ENCODE measurements around the gene LRRC8B.

The LRRC8B gene

DNA sequence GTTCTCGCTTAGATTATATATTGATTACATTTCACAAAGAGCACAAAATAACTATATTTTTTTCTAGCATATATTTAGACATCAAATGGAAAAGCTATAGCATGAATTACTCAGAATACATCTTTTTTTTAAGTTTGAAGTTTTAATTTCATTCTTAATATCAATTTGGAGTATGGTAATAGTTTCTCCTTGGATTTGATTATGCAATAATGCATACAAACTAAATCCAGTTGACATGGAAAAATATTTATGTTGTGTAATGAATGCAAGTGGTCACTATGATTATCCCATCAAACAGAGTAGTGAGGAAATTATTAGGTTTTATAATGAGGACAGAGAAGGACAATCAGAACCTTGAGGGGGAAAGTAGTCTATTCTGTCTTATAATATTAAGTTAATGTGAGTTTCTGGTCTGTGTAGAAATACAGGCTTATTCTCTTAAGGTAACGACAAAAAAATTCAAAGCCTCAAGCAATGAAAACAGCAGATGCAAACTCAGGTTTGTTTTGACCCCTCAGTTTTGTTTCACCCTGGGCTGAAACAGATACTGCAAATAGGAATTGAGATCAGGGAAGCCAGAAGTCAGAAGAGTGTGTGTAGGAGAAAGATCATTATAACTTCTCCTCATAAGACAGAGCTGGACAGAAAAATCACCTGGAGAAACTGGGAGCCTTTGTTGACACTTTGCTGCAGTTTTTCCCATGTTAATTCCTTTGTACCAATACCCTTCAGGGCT lies 23.7 kb downstream of the LRRC8B start:
- no peak for DNase-seq

DNA sequence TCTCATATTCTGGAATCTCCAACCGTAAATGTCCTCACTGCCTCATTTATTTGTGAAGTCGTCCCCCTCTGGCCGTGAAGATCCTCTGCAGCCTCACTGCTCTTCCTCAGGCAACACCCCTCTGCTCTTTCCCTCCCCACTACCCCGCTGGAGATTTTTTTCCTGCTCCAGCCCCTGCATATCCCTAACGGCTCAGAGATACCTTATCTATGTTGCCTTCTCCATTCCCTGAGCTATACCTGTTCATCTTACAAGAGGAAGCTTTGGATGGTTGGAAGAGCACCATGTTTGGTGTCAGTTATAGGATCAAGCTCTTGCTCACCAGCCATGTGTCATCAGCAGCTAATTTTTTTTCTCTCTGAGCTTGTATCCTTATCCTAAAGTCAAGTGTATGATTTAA lies 26.4 kb downstream of the LRRC8B start:
- no peak for DNase-seq

DNA sequence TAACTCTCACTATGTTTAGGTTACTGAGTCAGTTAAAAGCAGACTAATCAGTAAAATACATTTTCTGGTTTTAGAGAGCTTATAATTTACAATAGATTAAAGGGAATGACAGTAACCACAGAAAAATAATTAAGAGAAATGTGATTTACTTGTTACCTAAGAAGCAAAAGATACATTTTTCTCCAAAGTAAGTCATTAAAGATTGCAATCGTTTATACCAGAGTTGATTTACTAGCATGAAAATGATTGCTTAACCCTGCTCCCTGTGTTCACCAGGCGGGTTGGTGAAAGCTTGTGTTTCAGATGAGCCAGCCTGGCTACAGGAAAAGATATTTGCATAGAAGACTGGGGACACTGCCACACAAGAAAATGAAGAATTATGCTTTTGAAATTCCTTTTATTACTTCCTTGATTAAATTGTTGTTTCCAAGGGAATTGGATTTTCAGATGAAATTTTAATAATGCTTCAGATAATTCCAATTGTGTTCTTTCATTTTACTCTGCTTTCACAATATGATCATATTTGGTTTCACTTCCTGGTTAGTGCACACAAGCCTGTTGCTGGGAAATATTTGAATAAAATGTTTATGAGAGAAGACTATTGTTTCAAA lies 27.9 kb downstream of the LRRC8B start:
- no peak for DNase-seq

DNA sequence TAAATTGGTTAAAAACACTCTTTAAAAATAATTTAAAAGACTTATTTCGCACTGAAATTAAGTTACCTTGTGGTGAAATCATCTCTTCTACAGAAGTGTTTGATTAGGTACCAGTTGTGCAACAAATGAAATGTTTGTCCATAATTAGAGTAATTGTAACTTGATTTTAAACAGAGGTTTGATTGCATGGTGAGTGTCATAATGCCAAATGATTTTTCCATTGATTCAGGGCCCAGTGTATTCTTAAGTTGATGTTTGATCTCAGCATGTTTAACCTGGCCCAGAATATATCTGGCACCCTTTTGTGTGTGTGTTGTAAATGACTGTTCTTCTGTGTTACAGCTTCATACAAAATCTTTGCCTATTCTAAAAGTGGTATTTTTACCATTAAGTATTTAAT lies 28.5 kb downstream of the LRRC8B start:
- no peak for DNase-seq

DNA sequence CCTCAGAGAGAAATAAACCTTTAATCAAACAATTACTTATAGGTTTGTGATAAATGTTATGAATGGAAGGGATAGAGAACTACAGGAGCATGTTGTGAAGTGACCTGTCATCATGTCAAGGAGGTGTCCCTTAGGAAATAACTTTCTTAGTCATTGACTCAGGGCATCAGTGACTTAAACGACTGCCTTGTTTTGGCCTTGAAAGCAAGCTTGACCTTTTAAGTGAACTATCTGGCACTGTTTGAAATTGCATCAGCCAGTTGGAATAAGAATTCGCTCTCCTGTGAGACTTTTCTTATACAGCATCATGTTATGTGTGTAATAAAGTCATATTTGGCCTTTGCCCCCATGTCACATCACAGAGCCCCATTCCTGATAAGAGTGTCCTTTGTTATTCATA lies 30.9 kb downstream of the LRRC8B start:
- DNase-seq, result no peak

DNA sequence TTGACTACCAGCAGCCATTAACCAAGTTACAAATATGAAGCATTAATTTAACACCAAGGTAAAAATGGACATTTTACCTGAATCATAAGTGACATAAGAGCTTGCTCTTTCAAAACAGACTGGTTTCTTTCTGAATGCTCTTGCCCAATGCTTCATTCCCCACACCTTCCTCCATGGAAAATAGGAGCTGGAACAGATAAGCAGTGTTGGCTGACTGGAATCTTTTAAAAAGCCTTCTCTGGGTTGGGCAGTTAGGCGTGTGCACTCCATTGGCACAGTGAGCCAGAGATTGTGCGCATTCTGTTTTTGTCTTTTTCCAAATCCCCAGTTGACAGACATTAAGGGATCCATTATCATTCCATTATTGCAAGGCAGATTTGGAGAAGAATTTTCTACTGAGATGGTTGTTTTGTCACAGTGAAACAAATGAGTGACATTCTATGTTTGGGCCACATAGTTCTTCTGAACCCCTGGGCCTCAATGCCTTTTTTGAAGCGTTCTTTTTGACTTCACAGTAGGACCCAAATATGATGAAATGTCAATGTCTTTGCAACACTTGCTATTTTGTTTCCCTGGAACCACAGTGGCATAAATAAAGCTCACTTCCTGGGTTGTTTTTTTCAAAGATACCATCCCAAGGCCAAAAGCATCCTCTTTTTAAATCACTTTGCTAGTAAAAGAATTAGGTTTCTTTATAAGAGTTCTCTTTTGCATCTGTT lies 32.3 kb downstream of the LRRC8B start:
- DNase-seq, result no peak

DNA sequence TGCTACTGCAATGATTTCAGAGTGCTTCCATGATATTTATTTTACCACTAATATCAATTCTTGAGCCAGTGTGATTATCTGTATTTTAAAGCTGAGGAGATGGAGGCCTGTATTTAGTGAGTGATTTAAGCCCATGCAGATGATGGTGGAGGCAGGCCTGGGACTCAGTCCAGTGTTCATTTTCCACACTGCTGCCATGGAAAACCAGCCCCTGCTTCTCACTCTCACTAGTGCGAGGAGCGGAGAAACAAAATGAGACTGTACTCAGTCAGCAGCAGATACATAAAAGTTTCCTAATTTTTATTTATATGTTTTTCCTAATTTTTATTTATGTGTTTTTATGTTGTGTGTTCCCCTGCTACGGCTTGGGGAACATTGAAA lies 32.8 kb downstream of the LRRC8B start:
- no peak for DNase-seq

DNA sequence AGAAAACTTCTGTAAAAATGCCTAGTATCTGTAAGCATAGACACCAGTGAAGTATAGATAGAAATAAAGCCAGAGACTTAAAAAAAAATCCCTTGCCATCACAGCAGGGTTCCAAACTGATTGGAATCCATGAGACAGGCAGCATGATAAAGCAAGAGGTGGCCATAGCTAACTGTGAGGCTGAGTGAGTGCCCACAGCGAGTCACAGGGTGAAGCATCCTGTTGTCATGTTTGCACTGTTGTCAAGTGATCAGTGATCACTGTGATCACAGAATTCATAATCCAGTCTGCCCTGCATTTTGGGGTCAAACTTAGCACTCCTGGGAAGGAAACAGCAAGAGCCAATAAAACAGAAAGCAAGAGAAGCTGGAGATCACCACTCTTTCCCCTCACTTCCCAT lies 33.3 kb downstream of the LRRC8B start:
- DNase-seq, result no peak

DNA sequence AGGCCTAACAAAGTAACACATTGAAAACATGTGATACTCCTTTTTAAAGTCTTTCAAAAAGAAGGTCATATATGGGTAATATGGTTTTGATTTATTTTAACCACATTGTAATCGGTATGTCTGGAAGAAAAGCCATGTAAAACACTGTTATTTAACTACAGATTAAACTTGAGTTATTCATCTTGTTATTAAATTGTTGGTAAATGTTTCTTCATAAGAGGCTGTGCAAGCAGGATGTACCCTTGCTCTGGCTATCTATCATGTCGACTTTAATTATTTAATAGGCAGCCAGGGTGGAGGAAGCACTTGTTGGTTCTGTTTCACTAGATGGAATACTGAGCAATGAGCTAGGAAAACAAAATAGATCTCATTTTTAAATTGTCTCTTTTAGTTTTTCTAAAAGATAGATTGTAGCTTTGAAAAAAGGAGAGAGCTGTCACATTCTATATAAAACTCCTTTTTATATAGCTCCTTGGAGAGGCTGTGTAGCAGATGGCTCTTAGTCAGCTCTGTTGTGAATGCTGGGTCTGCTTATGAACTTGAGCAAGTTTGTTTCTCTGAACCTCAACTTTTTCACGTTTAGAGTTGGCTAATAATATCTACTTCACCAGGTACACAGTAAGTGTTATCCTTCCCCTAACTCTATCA lies 39.5 kb downstream of the LRRC8B start:
- no peak for DNase-seq

DNA sequence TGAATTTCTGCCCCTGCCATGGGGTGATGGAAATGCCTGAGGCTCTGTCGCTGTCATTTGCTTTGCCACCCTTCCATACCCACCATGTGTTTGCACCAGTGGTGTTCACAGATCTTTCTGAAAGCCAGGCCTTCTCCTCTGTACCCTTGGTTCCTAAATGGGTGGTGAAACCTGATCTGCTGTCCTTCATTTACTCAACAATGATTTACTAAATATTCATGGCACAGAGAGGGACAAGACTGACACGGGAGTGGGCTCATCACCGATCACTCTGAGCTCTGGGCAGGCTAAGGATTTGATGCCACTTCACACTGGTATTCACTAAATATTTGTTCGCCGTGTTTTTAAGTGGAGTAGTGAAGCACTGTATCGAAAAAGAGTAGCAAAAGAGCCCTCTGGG lies 40.9 kb downstream of the LRRC8B start:
- DNase-seq, result no peak

DNA sequence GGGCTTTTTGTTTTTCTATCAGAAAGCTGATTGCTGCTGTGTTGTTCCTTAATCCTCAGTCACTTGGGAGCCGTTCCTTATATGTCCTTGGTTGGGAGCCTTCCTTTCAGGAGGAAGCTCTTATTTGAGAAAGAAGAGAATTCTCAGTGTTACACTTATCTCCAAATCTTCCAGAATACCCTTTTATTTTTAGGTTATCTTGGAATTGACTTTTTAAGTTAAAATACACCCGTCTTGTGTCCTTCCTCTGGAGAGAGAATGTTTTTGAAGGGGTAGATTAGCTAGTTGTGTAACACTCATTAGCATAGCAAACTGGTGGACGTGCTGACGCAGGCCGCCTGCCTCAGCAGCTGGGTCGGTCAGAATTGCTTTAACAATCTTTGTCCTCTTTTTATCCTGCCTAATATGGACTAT lies 42.1 kb downstream of the LRRC8B start:
- no peak for DNase-seq

DNA sequence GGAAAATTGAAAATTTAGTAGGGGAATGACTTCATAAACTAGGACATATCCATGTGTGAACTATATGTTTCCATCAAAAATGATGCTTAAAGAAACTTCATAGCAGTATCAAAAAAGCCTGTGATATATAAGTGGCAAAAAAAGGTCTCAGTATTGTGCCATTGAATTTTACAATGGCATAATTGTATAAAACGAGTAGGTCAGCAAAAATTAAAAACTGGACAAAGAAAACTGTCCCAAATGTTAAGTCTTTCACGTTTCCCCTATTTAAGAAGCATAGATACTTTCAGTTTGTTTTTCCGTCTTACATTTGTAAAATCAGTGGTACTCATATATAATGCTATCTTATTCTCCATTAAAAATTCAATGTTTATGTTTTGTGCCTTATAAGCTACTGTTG lies 43.2 kb downstream of the LRRC8B start:
- no peak for DNase-seq

DNA sequence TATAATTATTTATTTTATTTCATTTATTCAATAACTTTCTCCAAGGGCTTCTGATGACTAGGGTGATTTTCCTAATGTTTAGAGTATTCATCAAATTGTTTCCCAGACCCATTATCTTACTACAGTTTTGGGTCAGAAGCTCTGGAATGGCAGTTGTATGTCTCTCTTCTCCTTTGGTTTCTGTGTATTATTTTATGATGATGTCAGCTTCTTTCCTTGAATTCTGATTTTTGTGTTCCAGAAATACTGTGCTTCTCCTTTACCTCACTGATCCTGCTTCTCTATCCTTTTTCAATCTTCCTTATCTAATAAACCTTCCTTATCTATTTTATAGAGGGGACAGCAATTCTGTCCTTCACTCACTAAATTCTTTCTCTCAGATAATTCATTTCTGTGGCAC lies 48.8 kb downstream of the LRRC8B start:
- DNase-seq, result no peak

DNA sequence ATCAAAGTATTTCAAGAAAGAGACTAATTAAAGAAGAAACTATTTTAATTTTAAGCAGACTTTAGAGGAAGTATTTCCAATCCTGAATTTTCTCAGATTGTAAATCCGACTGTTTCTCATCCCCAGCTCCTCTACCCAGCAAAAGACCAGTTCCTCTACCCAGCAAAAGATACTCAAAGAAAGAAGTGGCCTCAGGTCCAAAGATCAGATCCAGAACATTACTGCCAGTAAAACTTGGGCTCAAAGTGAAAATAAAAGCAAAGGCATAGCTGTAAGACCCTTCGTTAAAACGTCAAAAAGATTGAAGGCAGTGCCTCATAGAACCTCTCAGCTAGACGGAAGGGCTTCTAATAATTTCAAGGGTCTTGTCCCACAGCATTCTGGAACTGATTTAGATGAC lies 50.0 kb downstream of the LRRC8B start:
- DNase-seq, result no peak

DNA sequence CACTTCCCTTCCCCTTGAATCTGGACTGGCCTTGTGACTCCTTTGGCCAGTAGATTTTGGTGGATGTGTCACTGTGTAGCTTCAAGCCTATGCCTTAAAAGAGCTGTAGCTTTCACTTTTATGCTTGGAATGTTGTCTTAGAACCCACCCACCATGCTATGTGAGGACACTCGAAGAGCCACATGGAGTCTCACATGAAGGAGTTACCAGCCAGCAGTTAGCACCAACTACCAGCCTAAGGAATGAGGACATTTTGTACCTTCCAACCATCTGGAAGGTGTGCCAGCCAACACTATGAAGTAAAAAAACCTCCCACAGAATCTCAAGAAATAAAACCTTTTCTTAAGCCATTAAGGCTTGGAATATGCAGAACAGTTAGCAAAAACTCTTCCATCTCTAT lies 50.6 kb downstream of the LRRC8B start:
- no peak for DNase-seq

DNA sequence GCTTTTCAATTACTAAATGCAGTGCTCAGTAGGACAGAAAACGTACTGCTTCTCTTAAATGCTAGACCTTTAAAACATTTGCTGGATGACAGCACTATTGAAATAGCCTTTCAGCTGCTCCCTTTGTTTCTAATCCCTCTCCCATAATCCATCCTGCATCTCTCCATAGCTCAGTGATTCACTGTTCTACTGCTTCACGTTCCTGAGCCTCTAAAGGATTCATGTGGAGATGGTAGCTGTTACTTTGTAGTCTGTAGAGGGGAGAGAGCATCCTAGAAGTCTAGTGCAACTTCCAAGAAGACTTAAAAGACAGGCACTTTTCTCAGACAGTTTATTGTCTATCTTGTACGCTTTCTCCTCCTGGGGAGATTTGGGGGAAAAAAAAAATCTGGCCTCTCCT lies 51.4 kb downstream of the LRRC8B start:
- no peak for DNase-seq

DNA sequence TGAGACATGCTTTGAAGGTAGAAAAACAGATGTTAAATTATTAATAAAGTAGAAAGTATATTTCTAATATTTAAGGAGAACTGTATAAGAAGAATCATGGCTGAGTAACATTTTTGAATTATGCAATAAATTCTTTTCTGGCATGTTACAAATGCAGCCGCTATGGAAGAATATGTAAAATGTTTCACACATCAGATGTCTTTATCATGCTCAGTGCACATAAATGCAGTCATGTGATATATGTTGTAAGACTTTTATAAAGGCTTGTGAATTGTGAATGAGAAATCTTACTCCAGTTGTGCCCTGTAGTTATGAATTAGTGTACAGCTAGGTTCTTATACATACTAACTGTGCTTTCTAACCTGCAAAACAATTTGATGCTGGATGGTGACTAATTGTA lies 53.5 kb downstream of the LRRC8B start:
- DNase-seq, result no peak

DNA sequence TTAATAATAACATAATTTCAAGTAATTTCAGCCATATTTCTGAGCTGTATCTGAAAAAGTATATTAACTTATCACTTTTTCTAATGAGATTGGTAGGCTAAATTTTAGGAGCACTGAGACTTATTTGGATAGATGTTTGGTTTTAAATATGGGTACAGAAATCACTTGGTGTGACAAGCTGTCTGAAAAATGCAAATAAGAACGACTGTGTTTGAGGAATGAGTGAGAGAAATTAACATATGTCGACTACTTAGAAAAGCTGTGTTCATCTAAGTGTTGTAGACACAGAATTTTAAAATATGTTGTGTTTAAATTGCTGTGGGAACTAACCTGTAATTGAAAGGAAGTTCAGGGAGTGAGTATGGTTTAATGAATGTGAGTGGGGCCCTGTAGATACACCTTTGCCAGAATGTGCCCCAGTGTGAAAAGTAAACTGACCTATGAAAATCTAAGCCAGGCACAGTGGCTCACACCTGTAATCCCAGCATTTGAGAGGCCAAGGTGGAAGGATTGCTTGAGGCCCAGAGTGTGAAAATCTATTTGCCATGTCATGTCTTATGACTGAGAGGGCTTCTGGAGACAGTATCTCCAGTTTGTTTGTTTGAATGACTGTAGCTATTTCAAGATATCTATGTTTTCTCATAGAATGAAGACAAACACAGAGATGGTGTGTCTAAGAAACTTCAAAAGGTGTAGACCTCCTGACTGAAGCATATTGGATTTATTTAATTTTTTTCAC lies 54.5 kb downstream of the LRRC8B start:
- no peak for DNase-seq

DNA sequence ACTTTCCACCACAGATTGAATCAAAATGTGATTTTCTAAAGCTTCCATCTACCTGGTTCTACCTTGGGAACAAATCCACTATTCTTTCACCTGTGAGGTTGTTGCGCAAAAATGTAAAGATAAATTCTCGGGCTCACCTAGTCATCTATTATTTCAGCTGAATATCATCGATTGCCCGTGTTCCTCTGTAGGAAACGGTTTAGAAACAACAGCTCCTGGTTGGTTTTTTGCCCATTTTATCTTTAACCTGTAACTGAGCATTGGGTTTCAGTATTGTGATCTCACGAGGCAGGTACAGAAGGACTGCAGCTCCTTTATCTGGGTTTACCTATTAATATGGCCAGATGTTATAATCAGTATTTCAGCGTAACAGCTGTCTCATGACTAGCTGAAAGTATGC lies 55.4 kb downstream of the LRRC8B start:
- DNase-seq, result no peak

DNA sequence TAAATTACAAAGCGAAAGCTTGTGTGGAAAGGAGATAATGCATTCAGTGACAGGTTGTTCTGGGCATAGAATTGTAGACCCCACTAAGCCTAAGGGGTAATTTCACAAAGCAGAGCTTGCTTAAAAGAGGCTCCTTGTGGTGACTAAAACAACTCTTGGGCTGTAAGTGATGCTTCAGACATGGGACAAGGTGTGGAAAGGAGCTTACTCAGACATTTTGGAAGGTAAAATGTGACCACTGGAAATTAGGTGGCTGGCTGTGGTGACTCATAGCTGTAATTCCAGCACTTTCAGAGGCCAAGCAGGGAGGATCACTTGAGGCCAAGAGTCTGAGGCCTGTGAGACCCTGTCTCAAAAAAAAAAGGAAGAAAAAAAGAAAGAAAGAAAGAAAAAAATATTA lies 57.2 kb downstream of the LRRC8B start:
- no peak for DNase-seq

DNA sequence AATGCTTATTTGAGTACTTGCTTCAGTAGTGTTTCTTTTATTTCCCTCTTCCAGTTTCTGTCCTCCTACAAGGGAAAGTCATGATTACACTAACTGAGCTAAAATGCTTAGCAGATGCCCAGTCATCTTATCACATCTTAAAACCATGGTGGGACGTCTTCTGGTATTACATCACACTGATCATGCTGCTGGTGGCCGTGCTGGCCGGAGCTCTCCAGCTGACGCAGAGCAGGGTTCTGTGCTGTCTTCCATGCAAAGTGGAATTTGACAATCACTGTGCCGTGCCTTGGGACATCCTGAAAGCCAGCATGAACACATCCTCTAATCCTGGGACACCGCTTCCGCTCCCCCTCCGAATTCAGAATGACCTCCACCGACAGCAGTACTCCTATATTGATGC lies 57.9 kb downstream of the LRRC8B start:
- DNase-seq, result no peak

DNA sequence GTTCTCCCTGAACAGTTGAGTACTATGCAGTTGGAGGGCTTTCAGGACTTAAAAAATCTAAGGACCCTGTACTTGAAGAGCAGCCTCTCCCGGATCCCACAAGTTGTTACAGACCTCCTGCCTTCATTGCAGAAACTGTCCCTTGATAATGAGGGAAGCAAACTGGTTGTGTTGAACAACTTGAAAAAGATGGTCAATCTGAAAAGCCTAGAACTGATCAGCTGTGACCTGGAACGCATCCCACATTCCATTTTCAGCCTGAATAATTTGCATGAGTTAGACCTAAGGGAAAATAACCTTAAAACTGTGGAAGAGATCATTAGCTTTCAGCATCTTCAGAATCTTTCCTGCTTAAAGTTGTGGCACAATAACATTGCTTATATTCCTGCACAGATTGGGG lies 59.6 kb downstream of the LRRC8B start:
- DNase-seq, result no peak

DNA sequence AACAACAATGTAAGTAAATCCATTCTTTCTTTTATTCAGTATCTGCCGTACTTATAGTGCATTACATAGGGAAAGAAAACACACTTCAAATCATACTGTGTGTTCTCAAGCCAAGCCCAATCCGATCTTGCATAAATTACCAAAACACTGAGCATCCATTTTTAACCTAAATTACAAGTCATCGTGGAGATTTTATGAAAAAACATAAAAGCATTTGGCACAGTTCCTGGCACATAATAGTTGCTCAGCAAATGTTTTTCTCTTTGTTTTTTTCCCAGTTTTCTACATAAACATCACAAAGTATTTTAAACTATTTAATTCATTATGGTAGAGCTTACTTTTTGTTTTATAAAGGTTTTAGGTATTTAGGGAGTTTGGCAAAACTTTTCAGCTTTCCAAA lies 60.2 kb downstream of the LRRC8B start:
- no peak for DNase-seq
